Stimulated activated CD8-positive, alpha-beta memory T cell treated with anti-CD3 and anti-CD28 coated beads, Interleukin-15, amount 100 ng/mL, for 24 hours (primary cell): ENCODE results near the gene PAX5.
"Not testable (repeated sequence)": the region's sequence is repeated elsewhere in the genome, so short reads cannot be mapped to it uniquely, and the experiment has no call there.

Experiments
- DNase-seq: peaks from one replicate; pipeline ENCODE4 v3.0.0-alpha.2; 2020; ENCODE audit warnings: low read depth

PAX5 gene

DNA sequence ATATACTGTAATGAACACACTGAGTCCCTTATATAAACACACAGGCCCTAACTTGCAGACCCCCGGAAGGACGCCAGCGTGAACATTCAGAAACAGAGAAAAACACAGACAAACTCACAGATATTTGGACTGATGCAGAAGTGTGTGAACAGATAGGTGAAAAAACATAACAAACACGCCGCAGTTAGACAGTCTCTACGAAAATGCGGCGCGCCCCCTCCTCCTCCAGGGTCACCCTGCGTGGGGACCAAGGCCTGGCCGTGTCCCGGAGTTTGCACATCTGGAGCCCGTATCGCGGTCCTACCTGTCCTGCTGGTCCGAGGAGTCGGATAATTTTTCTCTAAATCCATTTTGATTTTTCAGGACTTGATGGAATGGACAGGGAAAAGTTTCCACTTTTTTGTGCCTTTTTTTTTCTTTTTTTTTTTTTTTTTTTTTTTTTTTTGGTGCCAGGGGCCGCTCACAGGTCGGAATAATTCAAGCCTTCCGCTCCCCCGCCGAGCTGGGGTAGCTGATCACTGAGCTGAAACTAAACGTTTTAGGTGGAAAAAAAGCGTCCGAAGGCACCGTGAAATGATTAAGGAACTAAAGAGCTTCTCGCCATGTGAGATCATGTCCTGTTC, at the start of gene PAX5:
PAX5 (minus strand) TSS at position 587 of the 623 bp plus-strand sequence; CDS start at position 350, 237 bp downstream.
- DNase-seq: no peak

DNA sequence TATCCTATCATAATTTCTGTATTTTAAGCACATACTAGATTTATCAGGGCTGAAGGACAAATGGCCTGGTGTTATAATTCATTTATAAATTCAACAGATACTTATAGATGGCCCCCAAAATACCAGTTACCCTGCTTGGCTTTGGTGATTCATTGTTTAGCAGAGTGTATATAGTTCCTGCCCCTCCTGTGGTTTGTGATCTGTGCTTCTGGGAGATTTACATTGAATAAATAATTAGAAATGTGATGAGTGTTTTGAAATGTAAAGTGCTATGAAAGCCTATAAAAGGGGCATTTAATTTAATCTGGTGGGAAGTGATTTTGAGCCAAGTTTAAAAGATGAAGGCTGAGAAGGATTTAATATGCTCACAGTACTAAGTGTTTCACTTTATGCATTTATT, 49.6 kb upstream of the PAX5 start:
- no peak for DNase-seq

GRCh38 chr9:37082214-37082765, 48.2 kb upstream of the PAX5 start:
- no peak for DNase-seq

DNA sequence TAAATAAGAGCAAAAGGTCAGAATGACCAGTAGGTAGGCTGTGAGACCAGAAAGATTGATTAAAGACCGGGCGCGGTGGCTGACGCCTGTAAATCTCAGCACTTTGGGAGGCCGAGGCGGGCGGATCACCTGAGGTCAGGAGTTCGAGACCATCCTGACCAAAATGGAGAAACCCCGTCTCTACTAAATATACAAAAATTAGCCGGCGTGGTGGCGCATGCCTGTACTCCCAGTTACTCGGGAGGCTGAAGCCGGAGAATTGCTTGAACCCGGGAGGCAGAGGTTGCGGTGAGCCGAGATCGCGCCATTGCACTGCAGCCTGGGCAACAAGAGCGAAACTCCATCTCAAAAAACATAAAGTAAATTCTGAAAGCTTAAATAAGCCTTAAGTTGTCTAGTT, 47.4 kb upstream of the PAX5 start:
- not testable (repeated sequence) for DNase-seq

GRCh38 chr9:37080165-37080628, 46.1 kb upstream of the PAX5 start:
- peak; percentile 1 for DNase-seq

- peak; percentile 65 for DNase-seq
Measured at GRCh38 chr9:37079370-37080164, 45.5 kb upstream of the PAX5 start.

GRCh38 chr9:37074790-37075189, 40.7 kb upstream of the PAX5 start:
- DNase-seq: not testable (repeated sequence)

- DNase-seq: no peak
Measured at GRCh38 chr9:37066139-37066725, 32.2 kb upstream of the PAX5 start.

- no peak for DNase-seq
Measured at GRCh38 chr9:37062336-37062735, 28.3 kb upstream of the PAX5 start.

DNA sequence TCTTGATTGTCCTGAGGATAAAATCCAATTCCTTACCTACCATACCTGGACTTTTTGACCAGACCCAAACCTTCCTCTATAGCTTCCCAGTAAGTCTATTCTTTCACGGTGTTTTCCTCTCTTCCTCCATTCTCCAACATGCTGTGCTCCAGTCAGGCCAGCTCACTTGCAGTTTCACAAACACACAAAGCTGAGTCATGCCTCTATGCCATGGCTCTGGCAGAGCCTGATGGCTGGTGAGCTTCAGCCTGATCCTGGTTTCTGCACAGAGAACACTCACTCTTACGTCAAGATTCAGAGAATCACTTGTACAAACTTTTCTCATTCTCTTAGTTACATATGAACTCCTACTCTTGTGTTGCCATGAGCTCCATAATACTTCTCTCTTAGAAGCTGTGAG, 27.7 kb upstream of the PAX5 start:
- no peak for DNase-seq

GRCh38 chr9:37060833-37061232, 26.8 kb upstream of the PAX5 start:
- DNase-seq: no peak

DNA sequence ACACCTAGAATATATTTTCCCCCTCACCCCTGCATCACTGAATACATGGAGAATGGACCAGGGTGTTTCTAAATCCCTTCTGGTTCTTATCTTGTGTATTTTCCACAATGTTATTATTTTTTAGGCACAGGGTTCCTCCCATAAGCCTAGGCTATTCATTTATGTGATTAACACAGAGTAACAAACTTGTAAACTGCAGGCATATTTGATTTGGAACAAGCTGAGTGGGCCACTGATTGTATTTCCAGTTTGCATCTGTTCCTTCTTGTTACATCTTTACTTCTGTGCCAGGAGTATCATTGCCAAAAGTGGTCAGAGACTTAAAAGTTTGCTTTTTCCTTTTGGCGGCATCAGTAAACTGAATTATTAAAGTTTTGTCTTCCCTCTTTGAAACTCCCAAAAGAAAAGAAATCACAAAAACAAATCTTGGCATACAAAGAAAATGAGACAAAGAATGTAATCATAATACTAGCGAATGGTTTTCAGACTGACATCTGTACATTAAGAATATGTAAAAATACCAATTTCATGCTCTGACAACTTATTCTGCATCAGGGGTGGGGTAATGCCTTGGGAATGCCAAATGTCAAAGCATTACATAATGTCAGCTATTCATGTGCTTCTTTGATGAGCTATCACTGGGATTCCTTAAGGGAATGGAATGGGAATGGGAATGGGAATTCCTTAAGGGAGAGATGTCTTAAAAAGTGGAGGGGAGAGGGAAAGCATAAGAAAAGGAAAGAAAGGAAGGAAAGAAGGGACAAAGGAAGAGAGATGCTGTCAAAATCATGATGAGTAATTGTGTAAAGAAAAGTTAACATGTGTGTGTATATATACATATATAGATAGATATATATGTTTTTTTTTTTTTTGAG, 22.2 kb upstream of the PAX5 start:
- no peak for DNase-seq

DNA sequence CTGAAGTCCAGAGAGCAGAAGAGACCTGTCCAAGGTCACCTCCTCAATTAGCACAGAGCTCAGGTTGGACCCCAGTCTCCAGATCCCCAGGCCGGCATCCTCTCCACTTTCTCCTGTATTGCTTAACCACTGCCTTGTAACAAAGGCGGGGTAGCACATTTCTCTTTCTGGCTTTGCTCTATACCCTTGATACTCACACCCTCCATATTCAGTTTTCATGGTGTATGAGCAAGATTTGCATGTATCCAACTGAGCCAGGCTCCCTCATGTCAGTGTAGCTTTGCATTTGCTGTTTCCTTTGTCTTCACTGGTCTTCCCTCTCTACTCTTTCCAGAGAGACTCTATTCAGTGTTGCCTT, 20.3 kb upstream of the PAX5 start:
- not testable (repeated sequence) for DNase-seq

DNA sequence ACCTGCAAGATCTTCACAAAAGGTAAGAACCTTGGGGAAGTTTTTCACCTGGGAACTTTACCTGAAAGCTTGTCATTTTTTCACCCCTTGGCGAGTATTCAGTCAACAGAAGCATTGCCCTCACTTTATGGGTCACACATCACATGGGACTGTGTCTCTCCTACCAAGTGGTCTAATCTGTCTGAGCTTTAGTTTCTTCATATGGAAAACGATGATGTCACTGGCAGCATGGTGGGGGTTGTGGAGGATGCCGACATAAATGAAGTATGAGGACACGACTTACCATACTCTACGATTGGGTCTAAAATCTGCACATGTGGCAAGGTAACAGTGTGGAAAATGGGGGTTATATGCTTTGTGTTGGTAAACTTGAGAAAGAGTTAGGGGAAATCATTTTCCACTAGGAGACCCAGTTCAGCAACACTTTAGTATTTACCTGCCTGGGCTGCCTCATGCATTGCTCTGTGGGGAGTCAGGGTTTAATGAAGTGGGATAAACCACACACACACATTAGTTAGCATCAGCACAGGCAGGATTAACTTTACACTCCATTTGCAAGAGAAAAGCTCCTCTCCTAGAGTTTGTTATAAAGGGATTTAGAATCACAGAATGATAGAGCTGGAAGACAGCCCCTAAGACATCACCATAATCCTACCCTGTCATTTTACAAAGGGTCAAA, 19.8 kb upstream of the PAX5 start:
- no peak for DNase-seq

DNA sequence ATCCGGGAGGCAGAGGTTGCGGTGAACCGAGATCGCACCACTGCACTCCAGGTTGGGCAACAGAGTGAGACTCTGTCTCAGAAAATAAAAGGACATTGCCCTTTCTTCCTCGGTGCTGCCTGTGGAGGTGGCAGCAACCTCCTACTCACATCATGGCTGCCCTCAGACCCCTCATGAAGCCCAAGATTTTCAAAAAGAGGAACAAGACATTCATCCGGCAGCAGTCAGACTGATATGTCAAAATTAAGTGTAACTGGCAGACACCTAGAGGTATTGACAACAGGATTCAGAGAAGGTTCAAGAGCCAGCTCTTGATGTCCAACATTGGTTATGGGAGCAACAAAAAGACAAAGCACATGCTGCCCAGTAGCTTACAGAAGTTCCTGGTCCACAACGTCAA, 12.6 kb upstream of the PAX5 start:
- DNase-seq: no peak

DNA sequence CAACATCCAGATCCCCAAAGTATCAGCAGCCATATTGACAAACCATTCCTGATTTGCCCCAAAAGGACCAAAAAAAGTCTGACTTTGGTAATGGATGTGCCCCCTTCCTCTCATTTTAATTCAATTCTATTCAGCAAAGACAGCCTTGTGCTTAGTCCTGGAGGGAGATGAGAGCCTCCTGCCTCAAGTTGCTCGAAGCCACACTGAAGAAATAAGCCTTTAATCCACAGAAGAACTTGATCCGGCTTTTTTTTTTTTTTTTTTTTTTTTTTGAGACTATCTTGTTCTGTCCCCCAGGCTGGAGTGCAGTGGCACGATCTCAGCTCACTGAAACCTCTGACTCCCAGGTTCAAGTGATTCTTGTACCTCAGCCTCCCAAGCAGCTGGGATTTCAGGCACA, 8.4 kb upstream of the PAX5 start:
- DNase-seq: no peak

GRCh38 chr9:37040508-37041127, 6.5 kb upstream of the PAX5 start:
- no peak for DNase-seq

- DNase-seq: no peak
Measured at GRCh38 chr9:37038943-37039464, 4.9 kb upstream of the PAX5 start.

- no peak for DNase-seq
Measured at GRCh38 chr9:37038302-37038942, 4.4 kb upstream of the PAX5 start.
